ENCODE data around the gene OLA1.

DNA sequence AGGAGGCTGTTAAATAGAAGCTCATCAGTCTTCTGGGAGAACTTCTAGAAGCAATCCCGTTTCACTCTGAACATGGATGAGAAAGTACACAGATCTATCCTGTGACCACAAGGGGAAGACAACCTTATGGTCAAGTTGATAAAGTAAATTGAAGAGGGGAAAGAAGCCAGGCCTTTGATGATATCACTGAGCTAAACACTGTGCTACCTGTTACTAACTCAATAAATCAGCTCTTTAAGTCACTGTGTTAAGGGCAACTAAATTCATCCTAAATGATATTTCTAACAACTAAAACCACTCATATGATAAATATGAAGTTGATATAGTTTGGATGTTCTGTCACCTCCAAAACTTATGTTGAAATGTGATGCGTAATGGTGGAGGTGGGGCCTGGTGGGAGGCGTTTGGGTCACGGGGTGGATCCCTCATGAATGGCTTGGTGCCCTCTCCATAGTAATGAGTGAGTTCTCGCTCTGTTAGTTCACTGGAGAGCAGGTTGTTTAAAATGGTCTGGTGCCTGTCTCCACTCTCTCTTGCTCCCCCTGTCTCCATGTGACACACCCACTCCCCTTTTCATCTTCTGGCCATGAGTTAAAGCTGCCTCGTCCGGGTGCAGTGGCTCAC lies 23.6 kb downstream of the OLA1 start:
- TF ChIP-seq CTCF (IDR thresholded peaks at IDR 0.05; ENCODE audit: insufficient read depth, low read length, poor library complexity, severe bottlenecking) (no peak), EZH2phosphoT487 (conservative IDR thresholded peaks at IDR 0.05; ENCODE audit: low read length) (no peak)
